ENCODE results near the gene ACP1. TPM values are rescaled to one million over a fixed set of nuclear protein-coding genes. Genes with fewer than 3 reads are reported as not detected.

ACP1 gene
- total and polyA plus RNA-seq, 10 donors: 58.1 to 103 (median 72.9) TPM

- Histone ChIP-seq H3K27me3 (replicated peaks in 1 of 7) (peaks cover 0 to 10% (median 0%) of the 10 kb centered on the region in 7 donors), H3K4me1 (no peaks in the 10 kb centered on the region), H3K4me3 (peak overlapping the region in 1 of 8 donors; percentile 27), H3K36me3 (no peaks in the 10 kb centered on the region), H3K27ac (peak overlapping the region in 4 of 8 donors; percentile 6 to 50 (median 38)), H3K9me3 (no peaks in the 10 kb centered on the region)
- intact Hi-C loops (cut with DNase I; ENCODE audit: low total_unique reads): no loop called here
- TF ChIP-seq POLR2AphosphoS5 (IDR thresholded peaks at IDR 0.05) (no peak), CTCF (IDR thresholded peaks at IDR 0.05 in 8 of 11, conservative IDR thresholded peaks at IDR 0.05 in 3 of 11) (no peak), POLR2A (IDR thresholded peaks at IDR 0.05) (no peak)
- WGBS, 5 donors: 63 to 73% (median 69%) methylated on average over 27 of the region's 27 CpGs
- no peak for DNase-seq
These were observed 53.0 kb downstream of the ACP1 start for GRCh38 chr2:317501-318424.

- Histone ChIP-seq H3K27ac (no peak overlapping the region), H3K9me3 (no peaks in the 10 kb centered on the region), H3K27me3 (replicated peaks in 1 of 7) (peaks cover 0 to 7% (median 0%) of the 10 kb centered on the region in 7 donors), H3K36me3 (no peaks in the 10 kb centered on the region), H3K4me3 (no peak overlapping the region), H3K4me1 (no peaks in the 10 kb centered on the region)
- WGBS, 5 donors: 84 to 92% (median 89%) methylated on average over 33 to 34 of the region's 34 CpGs
- TF ChIP-seq POLR2A (IDR thresholded peaks at IDR 0.05) (no peak), CTCF (IDR thresholded peaks at IDR 0.05 in 8 of 11, conservative IDR thresholded peaks at IDR 0.05 in 3 of 11) (no peak), POLR2AphosphoS5 (IDR thresholded peaks at IDR 0.05) (no peak)
- DNase-seq: no peak
- intact Hi-C loops (cut with DNase I; ENCODE audit: low total_unique reads): no loop called here
These were observed 54.4 kb downstream of the ACP1 start for GRCh38 chr2:319059-319600.

GRCh38 chr2:320561-320960 lies 55.8 kb downstream of the ACP1 start:
- WGBS, 5 donors: 83 to 92% (median 91%) methylated on average over 4 of the region's 4 CpGs
- Histone ChIP-seq H3K27me3 (replicated peaks in 1 of 7) (no peaks in the 10 kb centered on the region), H3K36me3 (no peaks in the 10 kb centered on the region), H3K4me3 (no peak overlapping the region), H3K4me1 (no peaks in the 10 kb centered on the region), H3K27ac (no peak overlapping the region), H3K9me3 (no peaks in the 10 kb centered on the region)
- no peak for DNase-seq
- TF ChIP-seq POLR2A (IDR thresholded peaks at IDR 0.05): no peak
- no peak for TF ChIP-seq CTCF (IDR thresholded peaks at IDR 0.05 in 8 of 11, conservative IDR thresholded peaks at IDR 0.05 in 3 of 11)
- intact Hi-C loops (cut with DNase I; ENCODE audit: low total_unique reads): no loop called here

- DNase-seq: no peak
- intact Hi-C loops (cut with DNase I; ENCODE audit: low total_unique reads): no loop called here
- H3K9me3 ChIP-seq: peaks cover 0 to 10% (median 7%) of the 10 kb centered on the region in 8 donors
- 75 to 83% (median 80%) methylated on average over 10 of the region's 10 CpGs for WGBS, 5 donors
- no peaks in the 10 kb centered on the region for H3K27me3 ChIP-seq (replicated peaks in 1 of 7)
- H3K4me3 ChIP-seq: no peak overlapping the region
- no peaks in the 10 kb centered on the region for H3K4me1 ChIP-seq
- H3K36me3 ChIP-seq: no peaks in the 10 kb centered on the region
- TF ChIP-seq POLR2A (IDR thresholded peaks at IDR 0.05) (no peak), CTCF (IDR thresholded peaks at IDR 0.05 in 8 of 11, conservative IDR thresholded peaks at IDR 0.05 in 3 of 11) (no peak), POLR2AphosphoS5 (IDR thresholded peaks at IDR 0.05) (no peak)
- H3K27ac ChIP-seq: no peak overlapping the region
These were observed 57.6 kb downstream of the ACP1 start for GRCh38 chr2:322326-322725.
